Measurements from ENCODE around the gene CCDC78.

Gene CCDC78

DNA sequence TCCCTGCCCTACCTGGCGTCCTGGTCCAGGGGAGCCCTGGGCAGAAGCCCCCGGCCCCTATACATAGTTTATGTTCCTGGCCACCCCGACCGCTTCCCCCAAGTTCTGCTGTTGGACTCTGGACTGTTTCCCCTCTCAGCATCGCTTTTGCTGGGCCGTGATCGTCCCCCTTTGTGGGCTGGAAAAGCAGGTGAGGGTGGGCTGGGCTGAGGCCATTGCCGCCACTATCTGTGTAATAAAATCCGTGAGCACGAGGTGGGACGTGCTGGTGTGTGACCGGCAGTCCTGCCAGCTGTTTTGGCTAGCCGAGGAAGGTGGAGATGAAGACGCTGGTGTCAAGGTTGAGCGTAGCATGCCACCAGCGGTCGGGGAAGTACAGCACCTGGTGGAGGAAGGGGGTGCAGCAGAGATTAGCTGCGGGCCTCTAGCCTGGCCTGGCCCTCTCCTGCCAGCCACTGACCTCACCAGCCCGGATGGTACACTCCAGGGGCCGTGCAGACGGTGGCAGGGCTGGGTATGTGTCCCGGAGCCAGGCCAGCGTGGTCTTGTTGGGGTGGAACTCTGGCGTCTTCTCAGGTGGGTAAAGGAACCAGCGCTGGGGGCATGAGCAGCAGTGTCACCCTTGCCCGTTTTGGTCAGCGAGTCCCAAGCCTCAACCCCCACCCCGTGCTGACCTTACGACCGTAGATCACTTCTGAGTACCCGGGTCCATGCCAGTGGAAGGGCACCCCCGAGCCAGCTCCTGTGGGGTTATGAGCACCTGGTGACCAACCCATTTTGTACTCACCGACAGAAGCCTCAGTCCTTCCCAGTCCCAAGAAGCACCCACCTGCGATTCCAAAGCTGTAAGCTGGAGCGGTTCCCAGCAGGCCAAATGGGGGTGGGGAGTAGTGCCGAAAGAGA, 43.5 kb downstream of the CCDC78 start:
- FAIRE-seq (no peak), DNase-seq (ENCODE audit: insufficient read length, low spot score) (no peak)
- no peak for TF ChIP-seq POU2F2 (IDR thresholded peaks at IDR 0.05; ENCODE audit: low read depth, low read length)
- no peak for TF ChIP-seq POLR2A (IDR thresholded peaks at IDR 0.05; ENCODE audit: low read depth, low read length)
- no peak for TF ChIP-seq TAF1 (IDR thresholded peaks at IDR 0.05; ENCODE audit: low read depth, low read length)
- no peak for TF ChIP-seq SPI1 (IDR thresholded peaks at IDR 0.05; ENCODE audit: low read depth, low read length)
- TF ChIP-seq POLR2AphosphoS5 (IDR thresholded peaks at IDR 0.05; ENCODE audit: low read depth, low read length), result no peak
- no peak for TF ChIP-seq PAX5 (IDR thresholded peaks at IDR 0.05; ENCODE audit: insufficient read depth, low read length, severe bottlenecking)

DNA sequence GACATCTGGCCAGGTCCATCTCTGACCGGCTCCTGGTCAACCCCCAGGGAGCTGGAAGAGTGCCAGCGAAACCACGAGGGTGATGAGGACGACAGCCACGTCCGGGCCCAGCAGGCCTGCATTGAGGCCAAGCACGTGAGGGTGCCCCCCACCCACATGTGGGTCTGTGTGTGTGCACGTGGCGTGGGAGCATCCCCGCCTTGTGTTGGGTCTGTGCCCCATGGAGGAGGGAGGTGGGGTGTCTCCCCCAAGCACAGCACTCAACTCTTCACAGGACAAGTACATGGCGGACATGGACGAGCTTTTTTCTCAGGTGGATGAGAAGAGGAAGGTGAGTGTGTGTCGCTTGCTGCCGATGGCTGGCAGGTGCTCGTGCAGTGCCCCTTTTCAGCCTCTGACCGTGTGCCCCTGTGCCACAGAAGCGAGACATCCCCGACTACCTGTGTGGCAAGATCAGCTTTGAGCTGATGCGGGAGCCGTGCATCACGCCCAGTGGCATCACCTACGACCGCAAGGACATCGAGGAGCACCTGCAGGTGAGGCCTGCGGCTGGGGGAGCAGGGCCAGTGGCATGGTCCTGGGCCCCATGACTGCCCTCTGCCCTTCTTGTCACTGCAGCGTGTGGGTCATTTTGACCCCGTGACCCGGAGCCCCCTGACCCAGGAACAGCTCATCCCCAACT, 44.4 kb downstream of the CCDC78 start:
- FAIRE-seq, result no peak
- TF ChIP-seq TAF1 (IDR thresholded peaks at IDR 0.05; ENCODE audit: low read depth, low read length) (no peak), POLR2AphosphoS5 (IDR thresholded peaks at IDR 0.05; ENCODE audit: low read depth, low read length) (no peak), POLR2A (IDR thresholded peaks at IDR 0.05; ENCODE audit: low read depth, low read length) (0 out of 2 replicates have a peak, but pooled peaks have one; percentile 16)
- no peak for DNase-seq (ENCODE audit: insufficient read length, low spot score)

- no peak for DNase-seq (ENCODE audit: insufficient read length, low spot score)
- no peak for TF ChIP-seq PAX5 (IDR thresholded peaks at IDR 0.05; ENCODE audit: insufficient read depth, low read length, severe bottlenecking)
- TF ChIP-seq POU2F2 (IDR thresholded peaks at IDR 0.05; ENCODE audit: low read depth, low read length), result no peak
- no peak for TF ChIP-seq POLR2AphosphoS5 (IDR thresholded peaks at IDR 0.05; ENCODE audit: low read depth, low read length)
- no peak for TF ChIP-seq POLR2A (IDR thresholded peaks at IDR 0.05; ENCODE audit: low read depth, low read length)
- no peak for TF ChIP-seq TAF1 (IDR thresholded peaks at IDR 0.05; ENCODE audit: low read depth, low read length)
- no peak for TF ChIP-seq SPI1 (IDR thresholded peaks at IDR 0.05; ENCODE audit: low read depth, low read length)
- FAIRE-seq, result peak; percentile 41
Measured at GRCh38 chr16:680967-681745, 45.1 kb downstream of the CCDC78 start.

DNA sequence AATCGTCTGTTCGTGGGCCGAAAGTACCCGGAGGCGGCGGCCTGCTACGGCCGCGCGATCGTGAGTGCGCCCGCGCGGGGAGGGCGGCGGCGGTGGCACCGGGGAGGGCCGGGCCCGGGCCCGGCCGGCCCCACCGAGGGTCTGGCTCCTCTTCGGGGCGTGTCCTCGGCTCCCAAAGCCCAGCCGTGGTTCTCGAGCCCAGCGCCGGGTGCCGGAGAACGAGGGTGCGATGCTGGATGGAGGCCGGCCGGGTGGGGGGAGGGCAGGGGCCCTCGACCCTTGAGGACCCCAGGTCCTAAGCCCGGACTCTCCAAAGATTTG, 45.7 kb downstream of the CCDC78 start:
- FAIRE-seq (no peak), DNase-seq (ENCODE audit: insufficient read length, low spot score) (no peak)
- TF ChIP-seq PAX5 (IDR thresholded peaks at IDR 0.05; ENCODE audit: insufficient read depth, low read length, severe bottlenecking), result no peak
- no peak for TF ChIP-seq POLR2AphosphoS5 (IDR thresholded peaks at IDR 0.05; ENCODE audit: low read depth, low read length)
- TF ChIP-seq POU2F2 (IDR thresholded peaks at IDR 0.05; ENCODE audit: low read depth, low read length), result no peak
- TF ChIP-seq SPI1 (IDR thresholded peaks at IDR 0.05; ENCODE audit: low read depth, low read length), result no peak
- TF ChIP-seq TAF1 (IDR thresholded peaks at IDR 0.05; ENCODE audit: low read depth, low read length), result no peak
- no peak for TF ChIP-seq POLR2A (IDR thresholded peaks at IDR 0.05; ENCODE audit: low read depth, low read length)

- FAIRE-seq (peak; percentile 94), DNase-seq (ENCODE audit: insufficient read length, low spot score) (peak; percentile 79)
- TF ChIP-seq TAF1 (IDR thresholded peaks at IDR 0.05; ENCODE audit: low read depth, low read length) (no peak), POU2F2 (IDR thresholded peaks at IDR 0.05; ENCODE audit: low read depth, low read length) (no peak), POLR2AphosphoS5 (IDR thresholded peaks at IDR 0.05; ENCODE audit: low read depth, low read length) (no peak), POLR2A (IDR thresholded peaks at IDR 0.05; ENCODE audit: low read depth, low read length) (no peak)
Measured at GRCh38 chr16:679814-680624, 46.2 kb downstream of the CCDC78 start, which contains the start of gene STUB1. STUB1 (plus strand) TSS chr16:680410; CDS start chr16:680526, 116 bp downstream.

GRCh38 chr16:678858-679813, 47.1 kb downstream of the CCDC78 start:
- TF ChIP-seq PAX5 (IDR thresholded peaks at IDR 0.05; ENCODE audit: insufficient read depth, low read length, severe bottlenecking) (no peak), SPI1 (IDR thresholded peaks at IDR 0.05; ENCODE audit: low read depth, low read length) (no peak), POLR2A (IDR thresholded peaks at IDR 0.05; ENCODE audit: low read depth, low read length) (no peak), POU2F2 (IDR thresholded peaks at IDR 0.05; ENCODE audit: low read depth, low read length) (no peak), TAF1 (IDR thresholded peaks at IDR 0.05; ENCODE audit: low read depth, low read length) (no peak), POLR2AphosphoS5 (IDR thresholded peaks at IDR 0.05; ENCODE audit: low read depth, low read length) (no peak)
- peak; percentile 72 for FAIRE-seq
- no peak for DNase-seq (ENCODE audit: insufficient read length, low spot score)

DNA sequence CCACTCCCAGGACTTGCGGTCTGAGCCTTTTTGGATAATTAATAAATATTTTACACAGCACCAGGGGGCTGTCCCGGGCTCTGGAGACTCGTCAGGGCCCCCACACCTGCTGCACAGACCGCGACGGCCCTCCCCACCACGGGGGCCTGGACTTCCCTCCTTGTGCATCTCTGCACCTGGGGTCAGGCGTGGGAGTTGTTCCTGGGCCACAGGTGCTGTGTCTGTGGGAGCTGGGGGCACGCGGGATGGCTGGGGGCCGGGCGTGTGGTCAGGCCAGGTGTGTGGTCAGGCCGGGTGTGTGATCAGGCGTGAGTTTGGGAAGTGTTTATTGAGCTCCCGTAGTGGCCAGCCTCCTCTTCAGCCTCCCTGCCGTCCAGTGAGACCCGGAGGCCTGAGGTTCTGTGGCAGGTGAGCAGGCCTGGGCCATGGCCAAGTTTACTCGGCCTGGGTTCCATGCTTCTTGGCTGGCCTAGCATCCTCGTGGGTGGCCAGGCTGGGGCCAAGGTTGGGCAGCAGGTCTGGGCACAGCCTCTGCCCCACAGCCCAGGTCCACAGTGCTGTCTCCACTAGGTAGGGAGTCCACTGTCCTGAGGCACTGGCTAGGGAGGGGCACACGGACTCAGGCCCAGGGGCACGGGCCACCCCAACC, 47.9 kb downstream of the CCDC78 start:
- FAIRE-seq (peak; percentile 38), DNase-seq (ENCODE audit: insufficient read length, low spot score) (no peak)
- TF ChIP-seq POU2F2 (IDR thresholded peaks at IDR 0.05; ENCODE audit: low read depth, low read length), result no peak
